Uterus (tissue), 2 donors: ENCODE data around the gene SCYL1.

Experiments
- CTCF ChIP-seq, 4 experiments: fragments of 200-600 bp in 2 of 4; fragments of 450-650 bp in 2 of 4; sonication (generic) in 2 of 4; IDR thresholded peaks; one replicate each; pipeline ENCODE4 v1.5.1; 2016 to 2019; ENCODE audit warnings: antibody characterized with exemption in 4 of 4, mild to moderate bottlenecking in 2 of 4, moderate library complexity in 1 of 4
- POLR2A ChIP-seq, 2 donors: fragments of 450-650 bp; IDR thresholded peaks; one replicate each; pipeline ENCODE4 v1.6.1; 2016; ENCODE audit warnings: antibody characterized with exemption in 2 of 2, mild to moderate bottlenecking in 1 of 2, moderate library complexity in 1 of 2

GRCh38 chr11:65506290-65506771 is 18.6 kb upstream of the SCYL1 start:
- TF ChIP-seq POLR2A (IDR thresholded peaks at IDR 0.05) (no peak), CTCF (IDR thresholded peaks at IDR 0.05) (no peak)
